ENCODE results near the gene KLK12.

The KLK12 gene

DNA sequence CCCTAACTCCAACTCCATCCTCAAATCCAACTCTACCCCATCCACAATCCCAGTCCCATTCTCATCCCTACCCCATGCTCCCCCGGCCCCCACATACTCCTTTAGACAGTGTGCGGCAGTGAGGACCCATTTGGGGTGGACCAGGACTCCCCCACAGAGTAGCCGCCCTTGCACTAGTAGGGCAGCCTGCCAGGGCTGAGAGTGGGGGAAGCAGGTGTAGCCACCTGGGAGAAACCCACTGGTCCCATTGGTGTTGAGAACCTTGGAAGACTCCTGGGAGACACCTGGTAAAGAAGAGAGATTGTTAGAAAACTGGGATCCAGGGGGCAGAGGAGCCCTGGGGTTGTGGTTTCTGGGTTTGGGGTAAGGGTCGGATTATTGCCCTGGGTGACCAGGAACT is 25.5 kb upstream of the KLK12 start:
- Histone ChIP-seq H3K36me3 (ENCODE audit: control insufficient read depth in 2 of 2, insufficient read depth in 1 of 2, low read length in 2 of 2) (no peaks in the 10 kb centered on the region), H3K4me1 (ENCODE audit: control insufficient read depth, insufficient read depth, low read length) (no peaks in the 10 kb centered on the region), H3K4me3 (ENCODE audit: low read depth, low read length) (no peak overlapping the region), H3K27ac (ENCODE audit: extremely low read depth, low read depth, low read length) (no peak overlapping the region), H3K9me3 (ENCODE audit: control insufficient read depth, insufficient read depth, low read depth, low read length) (no peaks in the 10 kb centered on the region)
- ChIA-PET POLR2A (no interaction called here), CTCF (interaction anchor here (0.9 kb wide), 1 partner anchor 36 kb away, joined by 3 read pairs; no protein-coding TSS in a partner anchor)
- TF ChIP-seq ZNF391 (tag by site-specific recombination; IDR thresholded peaks at IDR 0.05; ENCODE audit: borderline replicate concordance, low read depth) (no peak), SALL2 (tag by site-specific recombination; IDR thresholded peaks at IDR 0.05; ENCODE audit: borderline replicate concordance) (no peak), ZNF785 (tag by site-specific recombination; IDR thresholded peaks at IDR 0.05) (no peak), REPIN1 (tag by site-specific recombination; IDR thresholded peaks at IDR 0.05; ENCODE audit: low read depth) (no peak), ZFHX2 (tag by site-specific recombination; conservative IDR thresholded peaks at IDR 0.05) (no peak), ZNF324 (tag by site-specific recombination; IDR thresholded peaks at IDR 0.05) (no peak)

DNA sequence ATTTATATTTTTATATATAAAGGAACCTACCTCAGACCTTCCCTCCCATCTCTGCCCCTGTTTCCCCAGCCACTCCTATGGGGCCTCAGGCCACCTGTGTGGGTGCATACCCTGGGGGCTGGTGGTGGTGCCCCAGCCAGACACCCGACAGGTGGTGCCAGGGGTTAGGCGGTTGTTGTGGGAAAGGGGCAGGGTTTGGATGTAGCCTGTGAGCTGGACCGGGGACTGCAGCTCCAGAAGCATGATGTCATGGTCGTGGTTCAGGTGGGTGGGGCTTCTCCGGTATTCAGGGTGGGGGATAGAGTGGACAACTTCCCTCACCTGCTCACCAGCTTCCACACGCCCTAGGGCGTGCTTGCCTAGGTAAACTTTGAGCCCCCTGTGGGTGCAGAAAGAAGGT is 24.9 kb upstream of the KLK12 start:
- CTCF ChIA-PET: interaction anchor here (0.9 to 1.0 kb wide), 2 partner anchors 37 to 38 kb away, joined by 3 read pairs; no protein-coding TSS in a partner anchor
- Histone ChIP-seq H3K9me3 (ENCODE audit: control insufficient read depth, insufficient read depth, low read depth, low read length) (no peaks in the 10 kb centered on the region), H3K36me3 (ENCODE audit: control insufficient read depth in 2 of 2, insufficient read depth in 1 of 2, low read length in 2 of 2) (no peaks in the 10 kb centered on the region), H3K27ac (ENCODE audit: extremely low read depth, low read depth, low read length) (no peak overlapping the region), H3K4me3 (ENCODE audit: low read depth, low read length) (no peak overlapping the region), H3K4me1 (ENCODE audit: control insufficient read depth, insufficient read depth, low read length) (no peaks in the 10 kb centered on the region)
- POLR2A ChIA-PET: interaction anchor here (0.6 kb wide), 1 partner anchor 42 kb away, joined by 9 read pairs; no protein-coding TSS in a partner anchor
- TF ChIP-seq, protein P1, sequence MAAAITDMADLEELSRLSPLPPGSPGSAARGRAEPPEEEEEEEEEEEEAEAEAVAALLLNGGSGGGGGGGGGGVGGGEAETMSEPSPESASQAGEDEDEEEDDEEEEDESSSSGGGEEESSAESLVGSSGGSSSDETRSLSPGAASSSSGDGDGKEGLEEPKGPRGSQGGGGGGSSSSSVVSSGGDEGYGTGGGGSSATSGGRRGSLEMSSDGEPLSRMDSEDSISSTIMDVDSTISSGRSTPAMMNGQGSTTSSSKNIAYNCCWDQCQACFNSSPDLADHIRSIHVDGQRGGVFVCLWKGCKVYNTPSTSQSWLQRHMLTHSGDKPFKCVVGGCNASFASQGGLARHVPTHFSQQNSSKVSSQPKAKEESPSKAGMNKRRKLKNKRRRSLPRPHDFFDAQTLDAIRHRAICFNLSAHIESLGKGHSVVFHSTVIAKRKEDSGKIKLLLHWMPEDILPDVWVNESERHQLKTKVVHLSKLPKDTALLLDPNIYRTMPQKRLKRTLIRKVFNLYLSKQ (tag by site-specific recombination; IDR thresholded peaks at IDR 0.05; ENCODE audit: borderline replicate concordance): no peak
- TF ChIP-seq ZNF585B (tag by site-specific recombination; IDR thresholded peaks at IDR 0.05) (no peak), ZNF596 (tag by site-specific recombination; IDR thresholded peaks at IDR 0.05) (no peak), ZNF521 (tag by site-specific recombination; IDR thresholded peaks at IDR 0.05) (no peak), ZFP3 (tag by site-specific recombination; IDR thresholded peaks at IDR 0.05; ENCODE audit: low read depth) (no peak), ZNF792 (tag by site-specific recombination; IDR thresholded peaks at IDR 0.05) (no peak), ZNF791 (tag by site-specific recombination; IDR thresholded peaks at IDR 0.05) (no peak), ZNF416 (tag by site-specific recombination; IDR thresholded peaks at IDR 0.05) (no peak), ZNF366 (tag by site-specific recombination; conservative IDR thresholded peaks at IDR 0.05) (no peak), KLF10 (tag by site-specific recombination; IDR thresholded peaks at IDR 0.05) (no peak), ZNF473 (tag by site-specific recombination; IDR thresholded peaks at IDR 0.05) (no peak)
- TF ChIP-seq, protein P2, sequence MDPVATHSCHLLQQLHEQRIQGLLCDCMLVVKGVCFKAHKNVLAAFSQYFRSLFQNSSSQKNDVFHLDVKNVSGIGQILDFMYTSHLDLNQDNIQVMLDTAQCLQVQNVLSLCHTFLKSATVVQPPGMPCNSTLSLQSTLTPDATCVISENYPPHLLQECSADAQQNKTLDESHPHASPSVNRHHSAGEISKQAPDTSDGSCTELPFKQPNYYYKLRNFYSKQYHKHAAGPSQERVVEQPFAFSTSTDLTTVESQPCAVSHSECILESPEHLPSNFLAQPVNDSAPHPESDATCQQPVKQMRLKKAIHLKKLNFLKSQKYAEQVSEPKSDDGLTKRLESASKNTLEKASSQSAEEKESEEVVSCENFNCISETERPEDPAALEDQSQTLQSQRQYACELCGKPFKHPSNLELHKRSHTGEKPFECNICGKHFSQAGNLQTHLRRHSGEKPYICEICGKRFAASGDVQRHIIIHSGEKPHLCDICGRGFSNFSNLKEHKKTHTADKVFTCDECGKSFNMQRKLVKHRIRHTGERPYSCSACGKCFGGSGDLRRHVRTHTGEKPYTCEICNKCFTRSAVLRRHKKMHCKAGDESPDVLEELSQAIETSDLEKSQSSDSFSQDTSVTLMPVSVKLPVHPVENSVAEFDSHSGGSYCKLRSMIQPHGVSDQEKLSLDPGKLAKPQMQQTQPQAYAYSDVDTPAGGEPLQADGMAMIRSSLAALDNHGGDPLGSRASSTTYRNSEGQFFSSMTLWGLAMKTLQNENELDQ (tag by site-specific recombination; IDR thresholded peaks at IDR 0.05; ENCODE audit: low read depth): no peak
- TF ChIP-seq, protein P3, sequence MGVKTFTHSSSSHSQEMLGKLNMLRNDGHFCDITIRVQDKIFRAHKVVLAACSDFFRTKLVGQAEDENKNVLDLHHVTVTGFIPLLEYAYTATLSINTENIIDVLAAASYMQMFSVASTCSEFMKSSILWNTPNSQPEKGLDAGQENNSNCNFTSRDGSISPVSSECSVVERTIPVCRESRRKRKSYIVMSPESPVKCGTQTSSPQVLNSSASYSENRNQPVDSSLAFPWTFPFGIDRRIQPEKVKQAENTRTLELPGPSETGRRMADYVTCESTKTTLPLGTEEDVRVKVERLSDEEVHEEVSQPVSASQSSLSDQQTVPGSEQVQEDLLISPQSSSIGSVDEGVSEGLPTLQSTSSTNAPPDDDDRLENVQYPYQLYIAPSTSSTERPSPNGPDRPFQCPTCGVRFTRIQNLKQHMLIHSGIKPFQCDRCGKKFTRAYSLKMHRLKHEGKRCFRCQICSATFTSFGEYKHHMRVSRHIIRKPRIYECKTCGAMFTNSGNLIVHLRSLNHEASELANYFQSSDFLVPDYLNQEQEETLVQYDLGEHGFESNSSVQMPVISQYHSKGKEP (tag by site-specific recombination; IDR thresholded peaks at IDR 0.05): no peak
- TF ChIP-seq, protein P4, sequence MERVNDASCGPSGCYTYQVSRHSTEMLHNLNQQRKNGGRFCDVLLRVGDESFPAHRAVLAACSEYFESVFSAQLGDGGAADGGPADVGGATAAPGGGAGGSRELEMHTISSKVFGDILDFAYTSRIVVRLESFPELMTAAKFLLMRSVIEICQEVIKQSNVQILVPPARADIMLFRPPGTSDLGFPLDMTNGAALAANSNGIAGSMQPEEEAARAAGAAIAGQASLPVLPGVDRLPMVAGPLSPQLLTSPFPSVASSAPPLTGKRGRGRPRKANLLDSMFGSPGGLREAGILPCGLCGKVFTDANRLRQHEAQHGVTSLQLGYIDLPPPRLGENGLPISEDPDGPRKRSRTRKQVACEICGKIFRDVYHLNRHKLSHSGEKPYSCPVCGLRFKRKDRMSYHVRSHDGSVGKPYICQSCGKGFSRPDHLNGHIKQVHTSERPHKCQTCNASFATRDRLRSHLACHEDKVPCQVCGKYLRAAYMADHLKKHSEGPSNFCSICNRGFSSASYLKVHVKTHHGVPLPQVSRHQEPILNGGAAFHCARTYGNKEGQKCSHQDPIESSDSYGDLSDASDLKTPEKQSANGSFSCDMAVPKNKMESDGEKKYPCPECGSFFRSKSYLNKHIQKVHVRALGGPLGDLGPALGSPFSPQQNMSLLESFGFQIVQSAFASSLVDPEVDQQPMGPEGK (tag by site-specific recombination; IDR thresholded peaks at IDR 0.05): no peak
